HG02870 (cell line): ENCODE results near the gene MAPKAPK3.
A peak's percentile ranks its signal among the peaks of the same experiment; 100 is the strongest.

ENCODE experiments used
- ATAC-seq: cut with Tn5 transposase; IDR thresholded peaks from one replicate; pipeline ENCODE4 v1.9.1; 2021; ENCODE audit warnings: mild to moderate bottlenecking, moderate library complexity; ENCODE audit not compliant: unreplicated experiment

Gene MAPKAPK3

DNA sequence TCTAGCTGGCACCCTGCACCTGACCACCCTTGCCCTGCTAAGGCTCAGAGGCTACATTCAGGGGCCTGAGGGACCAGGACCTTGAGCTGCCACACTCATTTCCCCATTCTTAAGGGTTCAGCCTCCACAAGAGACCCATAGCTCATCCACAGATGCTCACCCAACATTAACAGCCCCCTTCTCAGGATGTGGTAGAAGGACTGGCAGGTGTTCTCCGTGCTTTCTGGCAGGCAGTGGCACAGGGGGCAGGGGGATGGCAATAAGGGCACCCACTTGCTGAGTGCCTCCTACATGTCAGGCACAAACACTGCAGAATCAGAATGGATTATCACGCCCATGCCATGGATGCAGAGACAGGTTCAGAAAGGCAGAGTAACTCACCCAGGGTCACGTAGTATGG is 9.4 kb downstream of the MAPKAPK3 start:
- ATAC-seq: no peak

- ATAC-seq: no peak
These were observed 10.6 kb downstream of the MAPKAPK3 start for GRCh38 chr3:50627407-50628051.

DNA sequence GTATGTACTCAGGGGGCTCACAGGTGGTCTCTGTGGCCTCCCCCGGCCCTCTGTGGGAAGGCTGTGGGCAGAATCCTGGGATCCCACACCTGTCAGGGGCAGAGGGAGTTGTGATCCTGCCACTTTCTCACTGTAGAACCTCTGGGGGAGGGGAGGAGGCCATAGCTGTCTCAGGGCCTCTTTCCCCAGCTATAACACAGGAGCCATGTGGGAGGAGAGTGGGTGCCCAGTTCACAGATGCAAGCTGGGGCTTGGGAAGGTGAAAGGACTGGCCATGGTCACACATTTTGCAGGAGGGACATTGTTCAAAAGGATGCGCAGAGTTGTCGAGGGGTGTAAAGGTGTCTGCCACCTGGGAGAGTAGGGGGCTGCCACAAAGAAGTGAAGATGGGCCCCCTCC is 11.7 kb downstream of the MAPKAPK3 start:
- ATAC-seq: no peak

- ATAC-seq: no peak
These were observed 13.4 kb downstream of the MAPKAPK3 start for GRCh38 chr3:50630394-50630793.

- no peak for ATAC-seq
These were observed 13.9 kb downstream of the MAPKAPK3 start for GRCh38 chr3:50630877-50631276.

DNA sequence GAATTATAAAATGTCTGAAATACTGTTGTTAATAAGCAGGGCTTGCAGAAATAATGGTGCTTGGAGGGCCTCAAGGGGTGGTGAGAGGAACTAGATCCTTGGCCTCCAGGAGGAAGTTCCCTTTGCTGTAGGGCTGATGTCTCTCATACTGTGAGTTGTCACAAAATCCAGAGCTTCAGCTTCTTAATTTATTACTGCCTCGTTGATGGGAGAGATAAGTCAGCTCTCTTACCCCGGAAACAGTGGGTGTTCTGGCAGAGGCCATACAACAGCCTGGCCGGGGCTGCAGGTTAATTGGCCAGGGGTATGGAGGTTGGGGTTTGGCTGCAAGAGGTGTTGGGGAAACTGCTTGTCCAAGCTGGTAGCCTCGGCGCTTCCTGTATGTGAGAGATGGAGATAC is 15.5 kb downstream of the MAPKAPK3 start:
- no peak for ATAC-seq

DNA sequence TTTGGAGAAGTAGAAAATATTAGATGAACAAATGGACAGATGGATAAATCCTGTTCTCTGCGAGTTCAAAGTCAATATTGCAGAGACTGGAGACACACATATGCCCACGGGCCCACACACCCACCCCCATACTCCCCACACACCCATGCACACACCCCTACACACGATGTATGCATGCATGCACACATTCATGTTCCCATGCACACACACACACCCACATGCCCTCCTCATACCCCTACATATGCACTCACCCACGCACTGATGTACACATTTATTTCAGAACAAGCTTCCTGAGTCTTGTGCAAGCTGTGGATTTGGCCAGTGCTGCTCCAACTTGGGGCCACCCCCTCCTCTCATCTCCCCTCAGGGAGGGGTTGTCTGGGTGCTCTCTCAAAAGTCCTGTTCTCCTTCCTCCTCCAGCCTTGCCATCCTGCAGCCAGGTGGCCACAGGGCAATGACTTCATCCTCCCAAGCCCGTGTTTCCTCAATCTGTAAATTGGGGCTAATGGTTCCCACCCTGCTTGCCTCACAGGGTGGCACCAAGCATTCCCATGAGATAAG is 16.4 kb downstream of the MAPKAPK3 start:
- no peak for ATAC-seq

DNA sequence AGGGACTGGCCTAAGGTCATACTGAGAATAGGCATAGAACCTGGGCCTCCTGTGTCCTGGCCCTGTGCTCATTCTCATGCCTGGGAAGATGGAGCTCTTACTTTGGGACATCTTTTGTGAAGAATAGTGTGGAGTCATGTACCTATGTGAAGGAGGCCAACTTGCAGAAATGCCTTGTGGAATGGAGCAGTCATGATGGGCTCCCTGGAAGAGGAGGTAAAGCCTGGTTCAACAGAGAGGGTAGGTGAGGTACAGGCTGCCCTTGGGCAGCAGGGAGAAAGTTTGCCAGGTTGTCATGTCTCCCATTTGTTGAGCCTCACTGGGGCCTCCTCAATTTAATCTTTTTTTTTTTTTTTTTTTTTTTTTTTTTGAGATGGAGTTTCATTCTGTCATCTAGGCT is 18.1 kb downstream of the MAPKAPK3 start:
- no peak for ATAC-seq

DNA sequence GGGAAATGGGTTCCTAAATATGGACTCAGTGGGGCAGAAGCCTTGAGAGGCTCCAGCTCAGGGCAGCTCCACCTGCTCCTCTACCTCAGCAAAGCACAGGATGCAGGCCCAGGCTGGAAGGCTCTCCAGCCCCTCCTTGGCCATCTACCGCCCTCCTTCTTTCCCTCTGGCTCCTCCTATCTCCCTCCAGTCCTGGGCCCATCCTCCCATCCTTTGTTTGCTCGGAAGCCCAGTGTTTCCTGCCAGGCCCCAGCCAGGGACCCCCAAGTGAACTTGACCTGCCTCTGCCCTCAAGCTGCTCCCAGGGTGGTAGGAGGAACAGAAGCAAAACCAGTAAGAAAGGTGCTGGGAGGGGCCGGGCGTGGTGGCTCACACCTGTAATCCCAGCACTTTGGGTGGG is 20.1 kb downstream of the MAPKAPK3 start:
- ATAC-seq: no peak

- ATAC-seq: no peak
These were observed 21.0 kb downstream of the MAPKAPK3 start for GRCh38 chr3:50637945-50638344.

GRCh38 chr3:50639055-50639494 is 22.1 kb downstream of the MAPKAPK3 start:
- no peak for ATAC-seq

DNA sequence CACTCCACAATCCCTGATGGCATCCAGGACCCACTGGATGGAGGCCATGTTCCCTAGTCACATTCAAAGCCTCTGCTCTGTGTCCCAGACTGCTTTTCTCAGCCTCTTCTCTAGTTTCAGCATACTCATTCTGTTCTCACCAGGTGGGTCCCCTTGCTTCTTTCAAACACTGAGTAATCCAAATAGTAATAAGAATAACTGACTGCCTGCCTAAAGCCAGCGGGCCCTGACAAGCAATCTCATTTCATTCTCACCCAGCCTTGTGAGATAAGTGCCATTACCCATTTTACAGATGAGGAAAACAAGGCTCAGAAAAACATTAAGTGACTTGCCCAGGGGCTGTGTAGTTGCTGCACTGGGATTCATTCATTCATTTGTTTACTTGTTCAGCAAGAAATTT is 25.4 kb downstream of the MAPKAPK3 start:
- peak; percentile 51 for ATAC-seq

DNA sequence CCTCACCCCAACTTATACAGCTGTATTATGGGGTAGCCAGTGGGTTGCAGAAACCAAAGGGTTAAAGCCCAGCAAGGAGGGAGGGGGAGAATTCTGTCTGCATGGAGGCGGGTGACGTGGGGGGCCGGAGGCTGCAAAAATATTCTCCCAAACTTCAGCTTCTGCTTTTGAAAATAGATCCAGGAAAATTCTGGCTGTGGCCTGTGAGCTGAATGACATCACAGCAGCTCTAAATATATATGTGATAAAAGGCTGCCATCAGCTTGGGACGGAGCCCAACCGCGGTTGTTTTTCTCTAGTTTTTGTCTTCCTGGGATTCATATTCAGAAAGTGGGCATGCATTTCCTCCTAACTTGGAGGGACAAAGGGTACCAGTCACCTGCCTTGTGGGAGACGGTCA is 27.6 kb downstream of the MAPKAPK3 start:
- ATAC-seq: no peak

DNA sequence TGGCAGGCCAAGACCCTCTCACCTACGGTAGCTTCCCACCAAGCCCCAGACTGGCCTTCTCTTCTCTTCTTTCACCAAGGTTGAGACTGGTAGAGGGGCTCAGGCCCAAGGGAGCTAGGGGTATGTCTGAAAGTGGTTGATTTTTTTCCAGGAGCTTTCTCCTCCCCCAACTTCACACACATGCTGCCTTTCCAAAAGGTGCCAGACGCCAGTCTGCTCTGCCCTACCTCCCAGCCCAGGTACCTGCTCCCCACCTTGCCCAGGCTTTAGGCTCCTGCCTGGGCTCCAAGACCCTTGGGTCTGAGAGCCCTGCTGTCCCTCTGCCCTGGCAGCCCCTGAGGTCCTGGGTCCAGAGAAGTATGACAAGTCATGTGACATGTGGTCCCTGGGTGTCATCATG is 28.4 kb downstream of the MAPKAPK3 start:
- ATAC-seq: no peak

GRCh38 chr3:50648313-50648712 is 31.4 kb downstream of the MAPKAPK3 start:
- no peak for ATAC-seq

- ATAC-seq: no peak
These were observed 32.0 kb downstream of the MAPKAPK3 start for GRCh38 chr3:50648944-50649343.

- no peak for ATAC-seq
These were observed 32.5 kb downstream of the MAPKAPK3 start for GRCh38 chr3:50649451-50649931.

DNA sequence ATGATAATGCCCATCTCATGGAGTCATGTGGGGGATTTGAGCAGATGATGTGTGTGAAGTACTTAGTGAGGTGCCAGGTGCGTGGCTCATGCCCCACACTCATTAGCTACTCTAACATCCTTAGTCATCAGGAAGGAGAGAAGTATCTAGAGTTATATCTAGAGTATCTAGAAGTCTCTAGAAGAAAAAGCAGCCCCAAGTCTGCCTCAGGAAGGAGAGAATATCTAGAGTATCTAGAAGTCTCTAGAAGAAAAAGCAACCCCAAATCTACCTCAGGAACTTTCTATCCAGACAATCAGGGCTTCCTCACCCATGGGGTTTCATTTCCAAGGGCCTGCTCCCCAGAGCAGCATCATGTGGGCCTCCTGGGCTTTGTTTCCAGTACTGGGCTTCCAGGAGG is 33.1 kb downstream of the MAPKAPK3 start:
- no peak for ATAC-seq

DNA sequence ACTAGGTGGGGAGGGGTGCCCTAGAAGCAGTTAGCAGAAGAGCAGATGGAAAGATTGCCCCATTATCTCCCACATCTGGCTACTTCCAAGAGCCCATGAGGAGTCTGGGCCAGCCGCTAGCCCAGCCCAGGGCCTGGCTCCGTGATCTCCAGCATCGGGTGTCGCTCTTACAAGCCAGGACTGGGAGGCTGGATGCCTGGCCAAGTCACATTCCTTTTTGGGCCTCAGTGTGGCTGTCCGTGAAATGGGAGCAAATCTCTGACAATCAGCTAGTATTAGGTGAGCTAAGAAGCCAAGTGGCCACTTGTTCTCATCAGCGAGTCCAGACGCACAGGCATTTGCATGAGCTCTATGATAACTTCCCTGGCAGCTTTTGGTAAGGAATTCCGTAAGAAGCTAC is 34.5 kb downstream of the MAPKAPK3 start:
- ATAC-seq: no peak

DNA sequence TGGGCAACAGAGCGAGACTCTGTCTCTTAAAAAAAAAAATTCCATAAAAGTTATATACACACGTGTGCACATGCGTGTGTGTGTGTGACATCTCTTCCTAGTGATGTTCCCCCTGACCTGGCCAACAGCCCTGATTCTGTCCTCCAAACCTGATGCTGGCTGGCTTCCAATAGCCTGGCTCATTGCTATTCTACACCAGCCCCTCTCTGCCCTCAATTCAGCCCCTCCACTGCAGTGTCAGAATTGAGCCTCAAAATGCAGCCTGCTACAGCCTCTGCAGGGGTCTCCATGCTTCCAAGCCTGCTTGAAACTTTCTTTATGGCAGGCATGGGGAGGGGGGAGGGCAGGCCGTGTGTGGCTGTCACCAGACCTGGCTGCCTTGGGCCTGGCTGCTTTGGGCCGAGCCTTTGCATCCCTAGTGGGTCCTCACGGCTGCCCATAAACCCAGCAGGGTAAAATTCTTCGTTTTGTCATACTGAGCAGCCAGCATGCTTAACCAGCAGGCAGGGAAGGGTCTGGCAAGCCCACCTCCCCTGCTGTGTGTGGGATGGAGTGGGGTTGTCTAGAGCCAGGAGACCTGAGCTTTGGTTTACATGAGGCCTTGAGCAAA is 35.1 kb downstream of the MAPKAPK3 start:
- no peak for ATAC-seq

GRCh38 chr3:50652709-50653108 is 35.8 kb downstream of the MAPKAPK3 start:
- no peak for ATAC-seq

DNA sequence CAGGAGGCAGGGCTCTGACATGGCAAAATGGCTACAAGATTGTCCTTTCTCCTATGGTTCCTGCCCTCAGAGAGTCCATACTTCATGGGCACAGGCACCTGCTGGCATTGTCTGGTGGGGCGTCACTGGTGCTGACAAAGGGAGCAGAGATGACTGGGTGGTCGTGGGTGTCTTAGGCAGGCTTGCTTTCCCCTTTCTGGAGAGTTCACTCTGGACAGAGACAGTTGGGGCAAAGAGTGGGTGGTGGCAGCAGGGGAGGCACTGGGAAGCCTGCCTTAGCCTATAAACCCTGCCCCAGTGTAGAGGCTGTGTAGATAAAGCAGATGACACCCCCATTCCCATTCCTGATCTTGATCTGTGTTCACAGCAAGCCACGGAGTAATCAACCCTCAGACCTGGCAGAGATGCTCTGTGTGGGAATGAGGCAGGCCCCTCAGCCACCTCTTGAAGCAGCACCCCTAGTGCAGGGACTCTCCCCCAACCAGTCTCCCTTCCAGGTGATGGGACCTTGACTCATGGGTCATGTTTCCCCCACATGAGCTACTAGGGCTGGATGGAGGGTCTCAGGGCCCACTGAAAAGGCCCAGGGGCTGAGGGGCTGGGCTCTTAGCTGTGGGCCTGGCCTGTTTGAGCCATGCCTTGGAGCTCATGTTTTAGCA is 37.1 kb downstream of the MAPKAPK3 start:
- no peak for ATAC-seq
